OCI-LY7 (cell line): ENCODE measurements around the gene SMOC2.

Experiments used
- EZH2phosphoT487 ChIP-seq: fragments of 200-600 bp; sonication (generic); IDR thresholded peaks from 2 replicates; pipeline ENCODE4 v1.6.1; 2018; ENCODE audit warnings: low read depth, borderline replicate concordance, mild to moderate bottlenecking, mixed run types, antibody characterized with exemption, low read length, moderate library complexity, mixed read lengths
- TF ChIP-seq, protein P1 (sequence below): fragments of 200-600 bp; sonication (generic); conservative IDR thresholded peaks from 2 replicates; pipeline ENCODE4 v1.5.1; 2014; ENCODE audit warnings: mild to moderate bottlenecking, antibody characterized with exemption, low read length, moderate library complexity, mixed read lengths

DNA sequence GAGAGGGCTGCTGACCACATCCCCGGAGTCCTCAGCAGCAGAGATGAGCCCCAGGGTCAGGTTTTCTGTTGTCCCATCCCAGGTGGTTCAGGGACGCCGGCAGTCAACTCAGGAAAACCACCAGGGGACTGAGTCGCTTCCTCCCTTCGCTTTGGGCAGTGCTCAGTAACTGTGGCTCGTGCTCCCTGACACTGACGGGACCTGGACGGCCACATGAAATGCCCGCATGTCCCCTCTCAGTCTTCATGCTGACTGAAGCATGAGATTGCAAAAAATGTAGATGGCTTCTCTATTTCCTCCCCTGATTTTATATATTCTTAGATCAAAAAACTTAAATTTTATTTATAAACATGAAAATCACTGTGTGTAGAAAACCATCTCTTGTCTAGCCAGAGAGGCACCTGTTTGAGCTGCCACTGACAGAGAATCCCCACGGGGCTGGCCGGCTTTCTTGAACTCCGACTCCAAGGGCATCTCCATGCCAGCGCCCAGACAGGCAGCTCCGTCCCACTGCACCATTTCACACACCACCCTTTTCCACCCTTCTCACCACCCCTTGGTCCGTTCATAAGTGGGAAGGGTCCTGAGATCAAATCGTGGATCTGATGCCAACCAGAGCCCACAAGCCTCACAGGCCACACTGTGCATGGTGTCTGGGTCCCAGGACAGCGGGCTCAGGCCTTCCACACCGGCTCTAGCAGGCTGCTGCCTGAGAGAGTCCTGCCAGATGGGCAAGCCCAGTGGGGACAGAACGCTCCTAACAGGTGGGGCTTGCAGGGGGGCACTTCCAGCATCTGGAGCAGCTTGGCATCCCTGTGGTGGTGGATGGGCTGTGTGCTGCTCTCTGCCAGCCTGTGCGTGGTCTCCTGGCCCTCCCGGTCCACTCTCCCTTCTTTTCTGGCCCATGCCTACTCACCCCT is 98.2 kb downstream of the SMOC2 start:
- TF ChIP-seq, protein P1, sequence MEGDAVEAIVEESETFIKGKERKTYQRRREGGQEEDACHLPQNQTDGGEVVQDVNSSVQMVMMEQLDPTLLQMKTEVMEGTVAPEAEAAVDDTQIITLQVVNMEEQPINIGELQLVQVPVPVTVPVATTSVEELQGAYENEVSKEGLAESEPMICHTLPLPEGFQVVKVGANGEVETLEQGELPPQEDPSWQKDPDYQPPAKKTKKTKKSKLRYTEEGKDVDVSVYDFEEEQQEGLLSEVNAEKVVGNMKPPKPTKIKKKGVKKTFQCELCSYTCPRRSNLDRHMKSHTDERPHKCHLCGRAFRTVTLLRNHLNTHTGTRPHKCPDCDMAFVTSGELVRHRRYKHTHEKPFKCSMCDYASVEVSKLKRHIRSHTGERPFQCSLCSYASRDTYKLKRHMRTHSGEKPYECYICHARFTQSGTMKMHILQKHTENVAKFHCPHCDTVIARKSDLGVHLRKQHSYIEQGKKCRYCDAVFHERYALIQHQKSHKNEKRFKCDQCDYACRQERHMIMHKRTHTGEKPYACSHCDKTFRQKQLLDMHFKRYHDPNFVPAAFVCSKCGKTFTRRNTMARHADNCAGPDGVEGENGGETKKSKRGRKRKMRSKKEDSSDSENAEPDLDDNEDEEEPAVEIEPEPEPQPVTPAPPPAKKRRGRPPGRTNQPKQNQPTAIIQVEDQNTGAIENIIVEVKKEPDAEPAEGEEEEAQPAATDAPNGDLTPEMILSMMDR, result no peak
- no peak for TF ChIP-seq EZH2phosphoT487
